HG03469 (cell line): ENCODE measurements around the gene LKAAEAR1.

Source experiments
- ATAC-seq: cut with Tn5 transposase; IDR thresholded peaks from one replicate; pipeline ENCODE4 v1.9.1; 2021; ENCODE audit warnings: mild to moderate bottlenecking, moderate library complexity, moderate number of reproducible peaks; ENCODE audit not compliant: unreplicated experiment

The LKAAEAR1 gene

DNA sequence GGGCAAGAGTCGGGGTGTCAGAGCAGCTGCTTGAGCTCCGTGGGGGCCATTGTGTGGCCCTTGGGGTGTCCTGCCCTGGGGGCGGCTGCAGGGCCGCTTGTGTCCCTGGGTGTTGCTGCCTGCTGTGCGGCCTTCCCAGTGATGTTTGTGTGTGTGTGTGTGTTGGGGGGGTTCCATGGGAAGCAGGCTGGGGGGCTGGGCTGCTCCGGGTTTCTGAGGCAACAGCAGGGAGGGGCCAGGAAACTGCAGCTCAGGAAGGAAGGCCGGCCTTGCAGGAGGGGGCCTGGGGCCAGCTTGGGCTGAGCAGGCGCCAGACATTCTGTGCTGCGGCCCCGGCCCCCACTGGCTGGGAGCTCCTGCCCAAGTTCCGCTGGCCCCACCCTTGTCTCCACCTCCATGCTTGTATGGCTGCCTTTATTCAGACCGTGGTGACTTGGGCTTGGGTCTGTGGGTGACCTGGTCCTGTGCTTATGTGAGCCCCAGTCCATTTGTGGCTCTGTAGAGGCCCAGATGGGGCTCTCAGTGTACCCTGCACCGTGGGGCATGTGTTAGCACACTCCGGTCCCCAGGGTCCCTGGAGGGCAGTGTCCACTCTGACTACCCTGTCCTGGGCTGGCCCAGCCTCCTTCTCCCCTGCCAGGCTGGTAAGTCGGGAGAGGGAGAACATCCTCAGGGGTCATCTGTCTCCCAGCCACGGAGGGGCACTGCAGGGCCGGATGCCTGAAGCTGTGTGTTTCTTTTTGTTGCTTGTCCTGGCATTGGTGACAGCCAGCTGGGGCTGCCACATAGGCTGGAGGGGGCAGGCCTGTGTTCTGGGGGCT is 30.1 kb downstream of the LKAAEAR1 start:
- ATAC-seq = no peak

DNA sequence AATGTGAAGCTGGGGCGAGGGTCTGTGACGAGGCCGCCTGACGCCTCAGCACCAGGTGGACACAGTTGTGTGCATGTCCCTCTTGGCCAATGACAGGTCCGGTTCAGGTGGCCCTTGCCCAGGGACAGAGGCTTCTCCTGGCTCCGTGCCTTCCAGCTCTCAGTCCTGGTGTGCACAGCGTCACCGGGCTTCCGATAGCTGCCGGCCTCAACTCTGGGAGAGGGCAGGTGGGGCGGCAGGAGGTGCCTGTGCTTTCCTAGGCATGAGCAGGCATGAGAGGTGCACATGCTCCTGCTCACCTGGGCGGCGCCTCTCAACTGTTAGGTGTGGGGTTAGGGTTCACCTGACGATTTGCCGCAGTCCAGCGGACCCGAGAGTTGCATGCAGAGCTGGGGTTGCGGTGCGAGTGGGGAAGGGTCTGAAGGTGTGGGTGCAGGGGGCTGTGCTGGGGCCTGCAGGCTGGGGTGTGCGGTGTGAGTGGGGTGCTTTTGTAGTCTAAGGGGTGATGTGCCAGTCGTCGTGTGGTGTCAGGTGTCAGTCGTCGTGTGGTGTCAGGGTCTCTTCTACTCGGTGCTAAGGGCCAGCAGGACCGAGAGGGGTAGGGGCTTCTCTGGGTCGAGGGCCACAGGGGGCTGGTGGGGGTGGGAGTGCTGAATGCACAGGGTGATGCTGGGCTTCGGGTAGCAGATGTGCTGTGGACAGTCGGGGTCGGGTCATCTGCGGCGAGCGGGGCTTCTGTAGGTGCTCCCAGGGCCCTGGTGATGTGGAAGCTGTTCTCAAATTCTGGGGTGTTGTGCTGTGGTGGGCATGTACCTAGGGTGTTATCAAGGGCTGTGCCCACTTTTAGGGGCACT is 31.0 kb downstream of the LKAAEAR1 start:
- ATAC-seq = no peak

DNA sequence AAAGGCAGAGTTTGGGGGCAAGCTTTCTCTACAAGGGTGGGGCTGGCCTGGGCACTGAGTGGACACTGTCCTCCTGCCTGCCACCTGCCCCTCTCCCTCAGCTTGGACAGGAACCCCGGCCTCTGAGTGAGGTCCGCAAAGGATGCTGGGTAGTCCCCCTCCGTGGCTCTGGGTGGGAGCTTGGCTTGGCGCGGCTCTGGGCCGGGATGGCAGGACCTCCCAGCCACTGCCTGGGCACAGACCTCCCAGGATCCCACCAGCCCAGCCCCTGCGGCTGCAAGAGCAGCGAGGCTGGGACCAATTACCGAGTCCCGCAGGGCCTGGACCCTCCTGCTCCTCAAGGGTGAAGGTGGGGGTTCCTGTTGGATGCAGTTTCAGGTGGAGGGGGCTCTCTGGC is 31.9 kb downstream of the LKAAEAR1 start:
- ATAC-seq = no peak

DNA sequence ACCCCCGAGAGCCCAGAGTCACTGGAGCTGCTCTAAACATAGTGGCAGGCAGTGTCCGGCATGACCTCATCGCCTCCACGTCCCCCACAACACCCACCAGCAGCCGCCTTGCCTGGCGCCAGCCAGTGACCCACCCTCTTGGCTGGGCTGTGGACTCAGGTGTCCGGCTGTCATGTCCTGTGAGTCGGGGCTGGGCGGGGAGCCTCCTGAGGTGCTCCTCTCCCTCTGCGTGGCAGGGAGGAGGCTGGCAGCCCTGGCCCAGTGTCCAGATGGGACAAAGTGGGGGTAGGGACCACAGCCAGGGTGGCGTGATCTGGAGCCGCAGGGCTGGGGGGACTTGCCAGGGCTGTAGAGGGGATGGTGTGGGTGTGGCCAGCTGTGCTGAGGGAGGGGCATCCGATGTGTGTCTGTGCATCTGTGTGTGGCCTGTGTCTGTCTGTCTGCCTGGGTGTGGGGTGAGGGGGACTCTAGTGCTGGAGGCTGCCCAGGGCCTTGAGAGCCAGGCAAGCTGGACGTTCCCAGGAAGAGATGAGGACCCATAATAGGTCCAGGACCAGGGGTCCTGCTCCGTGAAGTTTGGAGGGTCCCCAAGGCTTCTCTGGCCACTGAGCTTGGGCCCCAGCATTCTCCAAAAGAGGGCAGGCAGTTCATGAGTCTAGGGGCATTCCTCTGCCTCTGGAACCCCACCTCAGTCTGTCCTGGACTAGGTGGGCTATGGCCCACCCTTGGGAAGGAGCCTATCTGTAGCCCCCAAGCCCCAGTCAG is 32.5 kb downstream of the LKAAEAR1 start:
- ATAC-seq = no peak

DNA sequence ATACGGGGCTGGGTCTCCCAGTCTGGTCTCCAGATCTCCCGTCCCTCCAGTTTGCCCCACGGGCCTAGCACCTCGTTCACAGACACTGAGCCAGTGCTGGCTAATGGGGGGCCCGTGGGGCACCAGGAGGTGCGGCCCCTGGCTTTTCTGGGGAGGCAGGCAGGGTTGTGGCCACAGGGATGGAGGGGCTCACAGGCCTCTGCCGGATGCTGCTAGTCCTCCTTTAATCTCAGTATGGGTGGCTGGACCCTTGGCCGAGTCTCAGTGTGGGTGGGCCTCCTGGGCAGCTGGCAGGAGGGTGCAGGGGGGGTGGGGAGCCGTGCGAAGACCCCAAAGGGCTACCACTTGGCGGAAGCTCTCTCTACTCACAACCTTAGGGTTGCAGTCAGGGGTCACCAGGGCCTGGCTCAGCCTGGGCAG is 33.2 kb downstream of the LKAAEAR1 start:
- ATAC-seq = no peak

DNA sequence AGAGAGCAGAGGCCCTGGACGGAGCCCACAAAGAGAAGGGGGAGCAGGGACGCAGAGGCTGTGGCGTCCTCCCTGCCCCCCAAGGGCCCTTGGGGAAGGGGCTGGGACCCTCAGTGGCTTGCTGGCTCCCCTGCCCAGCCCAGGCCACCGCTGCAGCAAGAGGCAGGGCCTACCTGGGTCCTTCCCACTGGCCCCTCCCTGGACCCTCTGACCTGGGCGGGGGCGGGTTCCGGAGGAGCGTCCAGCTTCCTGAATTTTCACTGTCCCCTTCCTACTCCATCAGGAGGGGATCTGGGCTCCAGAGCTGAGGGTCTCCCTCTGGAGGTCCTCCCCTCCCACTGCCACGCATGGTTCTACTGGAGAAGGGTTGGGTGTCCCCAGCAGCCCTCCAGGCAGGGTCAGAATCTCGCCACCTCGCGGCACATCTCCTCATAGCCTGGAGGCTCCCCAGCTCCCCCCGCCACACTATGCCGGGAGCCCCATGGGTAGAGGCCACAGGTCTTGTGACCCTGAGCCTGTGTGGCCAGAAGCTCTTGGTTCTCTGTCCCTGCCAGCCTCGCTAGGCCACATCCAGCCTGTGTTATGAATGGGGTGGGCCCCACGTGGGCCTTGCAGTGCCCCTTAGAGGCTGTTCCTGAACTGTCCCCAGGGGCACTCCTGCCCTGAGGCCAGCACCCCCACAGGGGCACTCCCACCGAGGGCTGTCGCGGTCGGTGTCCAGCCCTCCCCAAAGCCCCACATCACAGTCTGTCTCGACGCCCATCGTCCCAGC is 33.8 kb downstream of the LKAAEAR1 start:
- ATAC-seq = no peak

DNA sequence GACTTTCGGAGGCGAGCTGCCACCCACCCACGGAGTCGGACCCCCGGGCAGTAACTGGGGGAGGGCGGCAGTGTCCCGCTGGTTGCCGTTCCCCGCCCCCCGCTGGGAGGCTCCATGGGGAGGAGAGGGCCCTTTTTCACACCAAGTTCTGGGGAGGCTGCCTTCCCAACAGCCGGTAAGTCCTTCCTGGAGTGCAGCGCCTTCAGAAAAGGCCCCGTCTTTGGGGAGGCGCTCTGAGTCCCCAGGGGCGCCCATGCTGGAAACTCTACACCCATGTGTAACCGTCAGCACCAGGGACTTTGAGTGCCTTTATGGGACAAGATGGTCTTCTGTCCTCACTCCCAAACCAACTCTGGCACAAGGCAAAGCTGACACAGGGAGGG is 34.3 kb downstream of the LKAAEAR1 start:
- no peak for ATAC-seq

DNA sequence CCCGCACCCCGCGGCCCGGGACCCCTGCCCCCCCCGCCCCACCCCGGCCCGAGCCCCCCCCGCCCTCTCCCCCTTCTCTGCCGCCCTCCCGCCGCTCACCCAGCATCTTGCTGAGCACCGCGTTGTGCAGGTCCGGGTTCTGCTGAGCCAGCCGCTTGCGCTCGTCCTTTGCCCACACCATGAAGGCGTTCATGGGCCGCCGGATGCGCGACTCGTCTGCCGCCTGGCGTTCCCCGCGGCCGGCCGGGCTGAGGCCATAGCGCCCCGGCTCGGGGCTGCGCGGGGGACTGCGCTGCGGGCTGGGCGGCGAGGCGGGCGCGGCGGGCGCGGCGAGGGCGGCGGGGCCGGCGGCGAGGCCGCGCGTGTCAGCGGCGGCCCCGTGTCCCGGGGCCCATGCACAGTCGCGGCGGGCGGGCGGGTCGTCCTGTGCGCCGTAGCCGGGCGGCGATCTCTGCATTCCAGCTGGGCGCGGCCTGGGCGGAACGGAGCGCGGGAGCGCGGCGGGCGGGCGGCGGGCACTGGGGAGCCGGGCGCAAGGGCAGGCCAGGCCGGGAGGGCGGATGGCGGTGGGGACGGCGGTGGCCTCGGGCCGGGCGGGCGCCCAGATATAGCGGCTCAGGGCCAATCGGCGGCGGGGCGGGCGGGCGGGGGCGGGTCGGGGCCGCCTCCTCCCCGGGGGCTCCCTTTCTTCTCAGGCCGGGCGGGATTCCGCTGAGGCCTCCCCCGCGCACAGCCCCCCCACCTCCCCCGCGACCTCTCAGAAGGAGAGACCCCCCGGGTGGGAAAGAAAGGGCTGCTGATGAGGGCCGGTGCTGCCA is 34.9 kb downstream of the LKAAEAR1 start, which contains the start of gene SOX18:
TSS of gene SOX18 (minus strand) at position 580 of the 818 bp plus-strand sequence. CDS start at position 457, 123 bp downstream.
- no peak for ATAC-seq

DNA sequence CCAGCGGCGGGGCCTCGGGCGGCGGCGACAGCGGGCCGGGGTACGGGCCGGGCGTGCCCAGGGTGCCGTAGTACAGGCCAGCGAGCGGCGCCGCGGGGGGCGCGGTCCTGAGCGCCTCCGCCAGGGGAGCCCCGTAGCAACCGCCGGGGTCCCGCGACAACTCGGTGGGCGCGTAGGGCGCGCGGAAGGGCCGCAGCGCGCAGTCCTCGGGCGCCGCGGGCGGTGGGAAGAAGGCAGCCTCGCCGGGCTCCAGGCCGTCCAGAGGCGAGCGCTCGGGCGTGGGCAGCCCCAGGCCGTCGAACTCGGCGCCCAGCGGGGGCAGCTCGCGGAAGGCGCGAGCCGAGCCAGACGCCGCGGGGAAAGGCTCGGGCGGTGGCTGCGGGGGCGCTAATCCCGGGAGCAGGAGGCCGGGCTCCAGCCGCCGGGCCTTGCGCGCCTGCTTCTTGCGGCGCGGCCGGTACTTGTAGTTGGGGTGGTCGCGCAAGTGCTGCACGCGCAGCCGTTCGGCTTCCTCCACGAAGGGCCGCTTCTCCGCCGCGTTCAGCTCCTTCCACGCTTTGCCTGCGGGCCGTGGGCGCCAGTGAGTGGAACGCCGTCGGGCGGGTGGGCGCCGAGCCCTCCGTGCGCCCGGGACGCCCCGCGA is 35.7 kb downstream of the LKAAEAR1 start:
- ATAC-seq = no peak

DNA sequence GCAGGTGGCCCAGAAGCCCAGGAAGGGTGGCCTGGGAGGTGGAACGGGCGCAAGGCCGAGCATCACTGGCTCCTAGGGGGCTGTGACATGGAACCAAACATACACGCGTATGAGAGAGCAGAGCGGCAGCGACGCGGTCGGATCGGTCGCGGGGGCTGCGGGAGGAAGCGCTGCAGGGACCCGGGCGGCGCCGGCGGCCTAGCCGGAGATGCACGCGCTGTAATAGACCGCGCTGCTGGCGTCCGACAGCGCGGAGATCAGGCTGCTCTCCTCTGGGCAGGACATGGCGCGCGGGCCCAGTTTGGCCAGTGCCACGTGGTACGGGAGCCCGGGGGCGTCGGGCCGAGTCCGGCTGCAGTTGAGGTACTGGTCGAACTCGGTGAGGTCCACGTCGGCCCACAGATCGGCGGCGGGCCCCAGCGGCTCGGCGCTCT is 36.2 kb downstream of the LKAAEAR1 start:
- no peak for ATAC-seq

DNA sequence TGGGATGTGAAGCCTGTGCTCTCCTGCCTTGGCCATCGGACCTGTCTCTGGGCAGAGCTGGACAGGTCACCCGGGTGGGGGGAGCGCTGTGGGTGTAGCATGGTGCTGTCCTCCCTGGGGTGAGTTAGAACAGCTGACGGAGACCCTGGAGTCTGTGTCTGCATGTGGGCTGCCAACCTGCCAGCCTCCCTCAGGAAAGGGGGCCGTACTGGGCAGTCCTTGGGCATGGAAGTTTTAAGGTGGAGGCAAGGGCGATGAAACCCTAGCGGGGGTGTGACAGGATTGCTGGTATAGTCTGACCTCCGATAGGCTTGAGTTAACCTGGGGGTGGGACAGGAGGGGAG is 37.2 kb downstream of the LKAAEAR1 start:
- ATAC-seq = no peak

DNA sequence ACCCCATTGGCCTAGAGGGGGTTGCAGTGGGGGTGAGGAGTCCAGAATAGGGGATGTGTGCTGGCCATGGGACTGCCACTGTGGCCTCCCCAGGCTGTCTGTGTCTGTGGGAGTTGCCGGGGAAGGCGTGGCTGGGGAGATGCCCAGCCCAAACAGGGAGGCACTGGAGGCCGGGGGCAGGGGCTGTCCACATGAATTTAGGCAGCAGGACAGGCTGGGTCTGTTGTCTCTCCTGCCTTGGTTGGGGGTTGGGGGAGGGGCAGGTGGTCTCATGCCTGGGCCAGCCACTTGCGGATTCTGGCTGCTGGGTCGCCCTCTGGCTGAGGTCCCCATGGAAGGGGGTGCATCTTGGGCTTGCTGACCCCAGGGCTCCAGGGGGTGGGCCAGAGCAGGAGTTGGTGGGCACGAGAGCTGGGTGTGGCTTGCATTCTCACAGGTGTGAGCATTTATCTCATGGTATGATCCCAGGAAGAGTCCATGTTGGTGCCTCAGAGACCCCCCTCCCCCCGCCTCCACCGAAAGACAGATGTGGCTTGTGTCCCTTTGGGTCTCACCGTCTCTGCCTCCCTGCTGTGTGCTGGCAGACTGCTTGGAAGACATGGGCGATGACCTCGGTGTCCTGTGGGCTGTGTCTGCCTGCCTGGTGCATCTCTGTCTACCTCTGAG is 38.7 kb downstream of the LKAAEAR1 start:
- ATAC-seq = no peak

DNA sequence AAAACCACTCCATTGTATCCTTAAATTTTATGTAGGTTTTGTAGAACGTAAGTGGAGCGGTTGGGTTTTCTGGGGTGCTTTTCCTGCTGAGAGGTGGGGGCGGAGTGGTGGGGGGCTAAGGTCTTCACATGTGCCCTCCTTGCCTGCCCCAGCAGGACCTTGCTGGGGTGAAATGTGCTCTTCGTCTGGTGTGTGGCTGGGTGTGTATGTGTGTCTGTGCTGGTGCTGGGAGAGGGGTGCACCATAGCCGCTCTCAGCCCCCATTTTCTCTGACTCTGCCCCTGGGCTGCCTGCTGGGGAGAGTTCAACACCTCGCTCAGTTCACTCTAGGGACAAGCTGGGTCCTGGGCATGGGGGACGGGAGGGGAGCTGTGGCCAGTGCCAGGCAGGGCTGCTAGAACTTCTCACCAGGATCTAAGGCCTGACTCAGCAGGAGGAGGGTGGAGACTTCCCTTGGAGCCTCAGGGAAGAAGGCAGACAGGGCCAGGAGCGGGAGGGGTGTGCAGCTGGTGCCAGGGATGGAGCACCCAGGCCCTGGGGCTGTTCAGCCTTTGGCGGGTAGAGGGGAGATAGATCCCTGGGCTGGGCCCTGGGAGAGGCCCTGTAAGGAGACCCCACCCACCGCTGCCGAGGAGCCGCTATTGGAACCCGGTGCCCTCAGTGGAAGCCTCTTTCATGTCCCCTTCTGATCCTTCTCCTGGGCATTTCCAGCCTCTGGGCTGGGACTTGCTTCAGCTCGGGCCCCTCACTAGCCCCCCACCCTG is 39.5 kb downstream of the LKAAEAR1 start:
- ATAC-seq = no peak

DNA sequence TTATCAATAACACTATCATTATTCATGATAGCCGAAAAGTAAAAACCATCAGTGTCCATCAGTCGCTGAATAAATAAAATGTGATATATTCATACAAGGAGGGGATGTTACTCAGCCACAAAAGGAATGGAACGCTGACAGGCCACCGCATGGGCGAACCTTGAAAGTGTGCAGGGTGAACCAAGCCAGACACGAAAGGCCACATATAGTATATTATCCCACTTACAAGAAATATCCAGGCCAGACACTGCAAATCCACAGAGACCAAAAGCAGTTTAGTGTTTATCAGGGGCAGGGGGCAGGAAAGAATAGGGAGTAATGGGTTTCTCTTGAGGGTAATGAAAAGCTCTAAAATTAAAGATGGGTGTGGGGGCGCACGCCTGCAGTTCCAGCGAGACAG is 40.4 kb downstream of the LKAAEAR1 start:
- no peak for ATAC-seq

DNA sequence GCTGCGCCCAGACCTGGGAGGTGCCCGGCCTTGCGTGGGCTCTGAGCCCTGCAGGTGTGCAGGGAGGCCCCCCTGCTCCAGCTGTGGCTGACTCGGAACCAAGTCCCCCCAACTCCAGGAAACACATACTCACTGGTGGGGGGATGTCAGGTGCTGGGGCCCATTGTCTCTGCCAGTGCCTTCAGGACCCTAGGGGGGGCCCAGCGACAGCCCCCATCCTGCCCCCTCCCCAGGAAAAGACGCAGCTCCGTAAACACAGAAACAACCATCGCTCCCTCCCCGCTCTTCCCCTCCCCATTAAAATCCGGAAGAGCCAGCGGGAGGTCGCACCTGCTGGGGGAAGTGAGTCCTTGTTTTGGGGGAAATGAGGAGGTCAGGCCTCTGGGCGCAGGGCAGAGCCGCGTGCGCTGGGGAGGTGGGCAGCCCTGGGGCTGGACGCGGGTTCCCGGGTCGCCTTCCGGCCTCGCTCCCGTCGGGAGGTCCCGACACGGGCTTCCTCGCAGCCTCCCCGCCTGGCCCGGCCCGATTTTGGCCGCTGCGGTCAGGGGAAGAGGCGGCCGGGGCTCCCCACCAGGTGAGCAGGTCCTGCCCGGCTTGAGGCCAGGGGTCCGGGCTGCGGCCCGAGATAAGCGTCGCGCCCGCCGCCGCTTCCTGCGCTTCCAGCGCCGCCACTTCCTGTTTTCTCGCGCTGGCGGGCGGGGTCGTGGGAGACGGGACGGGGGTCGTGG is 42.0 kb downstream of the LKAAEAR1 start:
- no peak for ATAC-seq

DNA sequence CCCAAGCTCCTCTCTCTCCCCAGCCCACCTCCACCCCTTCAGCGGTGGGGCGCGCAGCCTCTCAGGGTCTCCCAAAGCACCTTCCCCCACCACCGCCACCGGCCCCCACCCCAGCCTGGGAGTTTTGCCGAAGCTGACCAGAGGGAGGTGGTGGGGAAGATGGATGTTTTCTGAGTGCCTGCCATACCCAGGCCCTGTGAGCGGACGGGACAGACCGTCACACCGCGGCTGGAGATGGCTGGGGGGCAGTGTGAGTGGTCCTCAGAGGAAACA is 42.5 kb downstream of the LKAAEAR1 start:
- no peak for ATAC-seq

DNA sequence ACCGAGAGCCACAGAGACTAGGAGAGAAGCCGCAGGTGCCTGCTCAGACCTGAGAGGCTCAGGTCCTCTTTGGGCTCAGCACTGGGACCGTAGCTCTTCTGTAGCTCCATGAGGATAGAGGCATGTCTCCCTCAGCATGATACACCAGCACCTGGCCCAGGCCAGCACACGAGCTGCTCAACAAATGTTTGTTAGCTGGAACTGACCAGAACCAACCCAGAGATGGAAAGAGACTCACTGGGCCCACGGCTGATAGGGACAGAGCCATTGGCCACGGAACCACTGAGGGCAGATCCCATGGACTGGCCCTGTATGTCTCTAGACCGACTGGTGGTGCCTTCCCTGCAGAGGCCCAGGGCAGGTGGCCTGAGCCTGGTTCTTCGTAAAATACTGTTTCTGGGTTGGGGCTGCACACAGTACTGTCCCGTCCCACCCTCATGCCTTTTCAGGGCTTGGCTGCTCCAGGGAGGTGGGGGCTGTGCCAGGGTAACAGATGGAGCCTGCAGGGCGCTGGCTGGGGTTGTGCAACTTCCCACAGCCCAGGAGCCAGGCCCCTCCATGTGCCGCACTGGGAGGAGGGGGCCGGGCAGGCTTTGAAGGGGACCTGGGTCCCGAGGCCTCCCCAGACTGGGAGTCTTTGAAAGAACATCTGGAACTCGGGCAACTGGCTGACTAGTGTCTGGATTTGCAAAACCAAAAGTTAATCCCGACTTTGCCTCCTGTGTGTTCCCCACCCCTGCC is 43.0 kb downstream of the LKAAEAR1 start:
- ATAC-seq = no peak
